CD1c-positive myeloid dendritic cell (primary cell): ENCODE results near the gene MAP3K1.
A peak's percentile ranks its signal among the peaks of the same experiment; 100 is the strongest.

Experiments used
- DNase-seq: peaks from one replicate; pipeline ENCODE4 v3.0.0-alpha.2; 2016; ENCODE audit errors: extremely low spot score

MAP3K1 gene

DNA sequence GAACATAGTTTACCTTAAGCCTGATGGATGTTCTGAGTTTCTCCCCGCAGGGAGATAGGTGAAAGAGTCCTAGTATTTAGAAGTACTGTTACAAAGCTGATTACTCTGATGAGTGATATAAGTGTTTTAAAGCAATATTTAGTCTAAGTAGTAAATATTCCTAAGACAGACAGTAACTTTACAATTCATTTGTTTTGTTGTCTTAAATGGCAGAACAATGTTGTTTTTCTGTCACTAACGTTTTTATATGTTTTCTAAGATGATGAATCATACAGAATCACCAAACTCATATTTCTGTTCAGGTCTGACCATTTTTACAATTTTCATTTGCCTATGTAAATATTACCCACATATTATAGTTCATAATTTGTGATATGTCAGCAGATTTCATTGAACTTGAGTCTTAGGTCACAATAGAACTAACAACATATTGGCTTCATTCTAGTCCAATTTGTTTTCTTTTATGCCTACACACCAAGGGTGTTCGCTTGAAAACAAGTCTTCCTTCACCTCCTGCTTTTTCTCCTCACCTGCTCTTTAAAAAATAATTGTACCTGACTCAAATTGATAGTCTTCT, 30.6 kb downstream of the MAP3K1 start:
- no peak for DNase-seq

DNA sequence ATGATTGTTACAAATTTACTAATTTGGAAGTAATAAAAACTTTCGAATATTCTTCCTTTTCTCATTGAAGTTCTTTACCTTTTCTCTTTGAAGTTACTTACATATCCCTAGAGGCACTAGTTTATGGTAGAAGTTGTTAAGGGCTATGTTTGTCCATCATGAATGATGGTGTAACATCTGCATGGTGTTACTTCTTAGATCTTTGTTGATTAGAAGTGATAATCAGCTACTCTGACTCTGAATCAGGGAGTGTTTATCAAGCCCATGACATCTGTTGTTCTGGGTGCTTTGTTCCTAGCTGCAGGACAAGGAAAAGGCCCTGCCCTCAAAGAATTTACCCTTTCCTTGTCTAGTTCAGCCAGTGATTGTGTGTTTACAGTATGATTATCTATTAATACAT, 32.9 kb downstream of the MAP3K1 start:
- DNase-seq = no peak

DNA sequence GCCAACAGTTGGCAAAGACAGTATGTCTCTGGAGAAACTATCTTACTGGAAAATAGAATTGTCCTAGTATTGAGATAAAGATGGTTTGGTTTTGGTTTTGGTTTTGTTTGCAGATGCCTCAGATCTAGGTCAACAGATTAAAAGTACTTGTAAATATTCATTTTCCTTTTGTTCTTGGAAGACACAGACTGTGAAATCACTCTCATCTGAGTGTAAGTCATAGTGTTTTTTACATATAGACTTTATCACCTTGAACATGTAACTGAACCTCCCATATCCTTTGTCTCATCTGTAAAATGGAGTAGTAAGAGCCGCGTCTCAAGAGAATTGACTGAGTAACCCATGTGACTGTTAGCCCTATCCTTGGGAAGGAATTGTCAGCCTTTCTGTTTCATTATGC, 34.3 kb downstream of the MAP3K1 start:
- DNase-seq = no peak

DNA sequence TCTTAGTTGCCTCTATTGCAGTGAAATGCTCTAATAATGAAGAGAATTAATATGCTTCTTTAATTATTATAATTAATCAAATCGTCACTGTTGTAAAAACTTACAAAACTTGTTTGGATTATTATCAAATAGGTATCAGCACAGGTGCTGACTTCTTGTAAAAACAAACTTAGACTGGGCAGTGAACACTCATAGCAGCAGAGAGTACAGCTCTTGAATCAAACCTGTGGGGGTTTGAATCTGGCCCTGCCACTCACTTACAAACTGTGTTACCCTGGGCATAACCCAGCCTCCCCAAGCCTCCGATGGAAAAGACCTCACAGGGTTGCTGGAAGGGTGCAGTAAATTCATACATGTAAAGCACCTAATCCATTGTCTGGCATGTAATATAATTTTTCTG, 35.1 kb downstream of the MAP3K1 start:
- no peak for DNase-seq

DNA sequence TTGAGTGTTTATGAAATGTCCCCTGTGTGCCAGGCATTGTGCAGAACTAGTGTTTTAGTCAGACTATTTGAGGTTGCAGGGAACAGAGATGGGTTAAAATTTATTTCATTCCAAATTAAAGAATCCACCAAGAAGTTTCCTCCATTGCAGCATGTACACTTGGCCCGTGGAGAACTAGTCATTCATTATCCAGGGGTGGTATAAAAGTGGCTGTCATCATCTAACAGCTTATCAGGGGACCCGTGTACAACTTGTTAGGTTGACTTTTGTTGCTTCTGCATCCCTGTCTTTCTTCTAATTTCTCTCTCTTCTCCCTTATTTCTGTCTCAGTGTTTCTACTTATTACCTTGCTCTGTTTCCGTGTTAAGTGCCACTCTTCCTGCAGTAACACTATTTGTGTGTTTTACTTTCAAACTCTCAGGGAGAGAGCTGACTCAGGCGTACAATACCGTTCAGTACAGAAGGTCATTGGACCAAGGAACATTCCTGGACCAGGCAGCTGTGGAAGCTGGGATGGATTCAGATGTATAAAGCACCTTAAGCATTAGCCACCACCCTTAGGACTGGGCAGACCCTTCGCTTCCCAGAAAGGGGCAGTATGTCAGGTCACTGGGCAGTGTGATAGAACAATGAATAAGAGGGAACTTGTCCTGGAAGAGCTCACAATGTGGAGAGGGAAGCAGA, 36.1 kb downstream of the MAP3K1 start:
- no peak for DNase-seq

DNA sequence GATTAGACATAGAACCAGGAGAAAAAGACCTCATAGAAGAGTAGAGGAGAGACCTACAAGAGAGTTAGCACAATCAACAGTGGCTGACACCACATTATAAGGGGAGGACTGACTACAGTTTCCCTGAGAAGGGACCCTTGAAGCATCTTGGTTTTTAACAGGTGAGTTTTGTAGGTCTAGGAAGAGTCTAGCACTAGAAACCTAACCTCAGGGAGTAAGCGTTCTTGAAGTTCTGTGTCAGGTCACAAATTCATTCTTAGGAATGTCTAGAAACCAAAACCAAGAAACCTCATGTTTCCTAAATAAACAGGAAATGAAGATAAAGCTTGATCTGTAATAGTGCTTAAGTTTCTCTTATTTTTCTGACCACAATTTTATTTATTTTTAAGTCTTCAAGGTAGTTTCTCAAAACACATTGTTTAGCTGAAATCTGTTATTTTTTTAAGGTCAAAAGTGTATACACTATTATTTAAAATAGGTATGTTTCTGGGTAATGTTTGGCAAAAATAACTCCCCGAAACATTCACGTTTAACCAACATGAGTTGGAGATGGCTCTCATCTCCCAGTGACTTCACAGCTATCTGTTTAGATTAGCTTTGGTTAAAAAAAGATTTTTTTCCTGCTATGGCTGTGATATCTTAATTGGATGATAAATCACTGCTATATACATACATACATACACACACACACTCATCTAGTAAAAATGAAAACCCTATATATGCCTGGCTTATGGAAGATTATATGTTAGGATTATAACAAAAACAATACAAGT, 37.1 kb downstream of the MAP3K1 start:
- no peak for DNase-seq

DNA sequence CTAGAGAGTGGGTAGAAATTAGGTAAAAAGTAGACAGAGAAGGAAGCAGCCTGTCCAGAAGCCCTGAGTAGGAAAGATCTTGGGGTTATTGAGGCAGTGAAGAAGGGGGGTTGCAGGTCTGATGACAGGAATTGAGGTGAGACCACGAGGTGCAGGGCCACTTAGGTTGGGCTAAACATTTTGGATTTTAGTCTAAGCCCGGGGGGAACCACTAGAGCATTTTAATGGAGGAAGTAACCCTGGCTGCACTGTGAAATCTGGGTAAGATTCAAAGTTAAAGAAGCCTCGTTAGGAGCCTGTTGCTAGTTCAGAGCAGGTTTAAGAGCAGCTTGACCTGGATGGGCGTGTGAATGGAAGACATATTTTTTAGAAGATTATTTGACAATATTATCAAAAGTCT, 38.3 kb downstream of the MAP3K1 start:
- DNase-seq = peak; percentile 27

DNA sequence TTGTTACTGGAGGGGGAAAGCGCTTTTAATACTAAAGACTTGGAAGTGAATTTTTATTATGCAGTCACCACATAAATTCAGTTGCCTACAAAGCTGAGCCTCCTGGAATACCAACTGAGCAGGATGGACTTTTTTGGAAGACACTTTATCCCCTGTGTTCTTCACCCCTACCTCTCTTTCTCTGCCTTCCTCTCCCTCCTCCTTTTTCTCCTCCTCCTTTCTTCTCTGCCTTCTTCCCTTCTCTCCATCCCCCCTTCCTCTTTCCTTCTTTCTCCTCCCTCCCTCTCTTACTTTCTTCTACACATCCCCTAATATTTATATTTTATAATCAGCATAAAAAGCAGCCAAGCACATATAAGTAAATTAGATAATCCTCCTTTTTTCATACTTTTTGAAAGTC, 39.6 kb downstream of the MAP3K1 start:
- no peak for DNase-seq

DNA sequence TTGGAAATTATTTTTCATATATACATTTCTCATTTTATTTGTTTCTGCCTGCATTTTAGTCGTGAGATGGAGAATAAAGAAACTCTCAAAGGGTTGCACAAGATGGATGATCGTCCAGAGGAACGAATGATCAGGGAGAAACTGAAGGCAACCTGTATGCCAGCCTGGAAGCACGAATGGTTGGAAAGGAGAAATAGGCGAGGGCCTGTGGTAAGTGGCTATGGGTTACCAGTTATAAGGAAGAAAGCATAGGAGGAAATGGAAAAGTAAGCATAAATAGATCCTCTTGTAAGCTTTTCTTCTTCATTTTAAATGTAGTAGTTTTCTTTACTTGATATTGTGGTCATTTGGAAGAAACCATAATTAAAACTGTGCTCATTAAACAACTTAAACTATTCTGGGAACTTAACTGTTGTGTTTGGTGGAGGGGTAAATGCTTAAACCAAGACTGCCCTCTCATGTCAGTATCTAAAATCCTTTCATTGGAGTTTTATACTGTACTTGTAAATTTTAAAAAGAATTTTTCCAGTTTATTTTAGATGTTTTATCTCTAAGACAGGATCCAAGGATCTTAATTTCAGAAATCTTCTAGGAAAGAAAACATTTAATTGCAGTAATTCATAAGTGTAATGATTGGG, 41.3 kb downstream of the MAP3K1 start:
- peak; percentile 45 for DNase-seq

DNA sequence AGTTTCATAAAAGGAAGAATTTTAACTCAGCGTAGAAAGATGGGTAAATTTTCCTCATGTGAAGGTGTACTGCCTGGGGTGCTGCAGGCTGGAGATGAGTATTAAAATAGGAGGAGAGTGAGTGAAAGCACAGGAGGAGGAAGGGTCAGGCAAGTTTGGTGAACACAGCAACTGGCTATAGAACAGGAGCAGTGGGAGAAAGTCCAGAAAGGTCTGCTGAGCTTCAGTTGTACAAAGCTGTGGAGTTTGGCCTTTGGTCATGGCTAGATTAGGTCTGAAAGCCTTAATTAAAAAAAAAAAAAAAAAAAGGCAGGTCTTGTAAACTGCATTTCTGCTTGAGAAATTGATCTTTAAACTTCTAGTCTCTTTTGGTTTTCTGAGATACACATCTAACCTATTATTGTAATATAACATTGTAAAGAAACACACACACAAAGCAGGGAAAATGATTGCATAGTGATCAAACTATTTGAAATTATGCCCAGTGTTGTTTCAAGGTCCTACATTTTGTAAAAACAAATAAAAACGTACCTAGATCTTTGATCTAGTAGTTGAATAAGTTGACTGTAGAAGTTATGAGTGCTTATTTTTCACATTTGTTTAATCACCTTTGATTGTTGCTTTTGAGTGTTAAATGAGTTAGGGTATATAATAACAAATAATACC, 43.6 kb downstream of the MAP3K1 start:
- DNase-seq = no peak

DNA sequence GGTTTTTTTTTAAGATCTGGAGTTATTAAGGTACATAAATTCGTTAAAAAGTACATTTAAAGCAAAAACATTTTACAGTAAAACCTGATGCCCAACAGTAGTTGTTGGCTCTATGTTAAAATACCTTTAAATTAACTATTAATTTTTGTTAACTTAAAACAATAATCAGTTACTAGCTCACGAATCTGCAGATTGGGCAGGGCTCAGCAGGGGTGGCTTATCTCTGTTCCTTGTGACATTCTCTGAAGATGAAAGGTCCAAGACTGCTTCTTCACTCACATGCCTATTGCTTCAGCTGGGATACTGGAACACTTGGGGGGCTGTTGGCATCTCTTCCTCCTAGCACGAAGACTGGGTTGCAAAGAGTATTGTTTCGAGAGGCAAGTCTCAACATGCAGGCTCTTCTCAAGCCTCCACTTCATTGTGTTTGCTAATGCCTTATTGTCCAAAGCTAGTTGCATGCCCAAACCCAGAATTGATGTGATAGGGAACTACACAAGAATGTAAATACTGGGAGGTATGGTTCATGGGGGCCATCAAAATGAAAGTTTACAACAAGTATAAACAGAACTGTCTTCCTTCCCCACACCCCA, 46.6 kb downstream of the MAP3K1 start:
- DNase-seq = no peak

DNA sequence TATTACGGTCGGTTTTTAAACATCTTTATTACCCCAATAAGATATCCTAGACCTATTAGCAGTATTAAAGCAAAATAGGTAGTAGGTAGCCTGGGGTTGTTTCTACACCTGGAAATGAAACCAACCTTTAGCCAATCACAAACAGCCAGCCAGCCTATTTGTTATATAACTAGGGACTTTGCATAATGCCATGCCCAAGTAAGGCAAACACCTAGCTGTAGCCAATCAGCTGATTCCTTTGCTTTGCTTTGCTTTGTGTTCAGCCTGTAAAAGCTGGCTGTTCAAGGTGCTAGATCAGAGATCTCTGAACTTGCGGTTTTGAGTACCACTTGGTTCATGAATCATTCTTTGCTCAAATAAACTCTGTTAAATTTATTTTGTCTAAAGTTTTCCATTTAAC, 47.6 kb downstream of the MAP3K1 start:
- no peak for DNase-seq

DNA sequence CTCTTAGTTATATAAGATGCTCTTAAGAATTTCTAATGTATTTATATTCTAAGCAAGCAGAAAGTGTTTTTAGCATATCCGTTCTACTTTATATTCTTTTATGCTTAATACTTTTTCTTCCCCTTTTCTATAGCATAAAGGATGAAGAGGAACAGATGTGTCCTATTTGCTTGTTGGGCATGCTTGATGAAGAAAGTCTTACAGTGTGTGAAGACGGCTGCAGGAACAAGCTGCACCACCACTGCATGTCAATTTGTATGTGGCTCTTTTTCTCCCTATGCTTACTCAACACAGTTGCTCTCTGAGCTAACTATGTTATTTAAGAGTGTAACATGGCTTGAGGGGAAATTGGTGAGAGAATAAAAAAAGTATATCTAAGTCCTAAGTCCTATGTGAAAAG, 56.4 kb downstream of the MAP3K1 start:
- no peak for DNase-seq

DNA sequence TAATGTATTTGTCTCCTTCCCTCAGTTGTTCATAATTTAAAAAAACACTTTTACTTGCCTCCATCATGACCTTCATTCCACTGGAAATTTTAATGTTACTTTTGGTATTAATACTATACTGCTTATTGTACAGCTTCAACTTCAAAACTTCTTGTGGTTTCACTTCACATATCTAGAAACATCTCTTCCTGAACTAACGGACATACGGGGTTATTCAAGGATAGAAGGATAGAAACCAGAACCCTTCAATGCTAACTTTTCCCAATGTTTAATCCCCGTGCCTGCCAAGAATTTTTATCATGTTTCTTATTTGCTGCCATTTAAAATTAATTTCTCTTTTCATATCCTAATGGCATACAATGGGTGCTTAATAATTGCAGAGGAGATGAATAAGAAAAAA, 57.7 kb downstream of the MAP3K1 start:
- DNase-seq = no peak

DNA sequence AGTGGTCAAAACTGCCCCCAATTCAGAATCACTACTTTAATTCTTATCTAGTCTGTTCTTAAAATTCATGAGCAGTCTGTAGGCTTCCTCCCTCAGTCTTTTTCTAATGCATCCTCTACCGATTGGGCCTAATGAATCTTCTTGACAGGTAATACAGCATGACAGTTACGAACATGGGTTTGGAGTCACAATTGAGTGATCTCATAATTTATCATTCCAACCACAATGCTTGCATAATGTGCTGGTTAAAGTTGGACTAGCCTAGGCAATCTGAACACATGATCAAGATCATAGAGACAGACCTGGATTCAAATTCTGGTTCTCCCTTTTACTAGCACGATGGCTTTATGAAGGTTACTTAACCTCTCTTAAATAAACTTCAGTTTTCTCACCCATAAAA, 61.0 kb downstream of the MAP3K1 start:
- no peak for DNase-seq

DNA sequence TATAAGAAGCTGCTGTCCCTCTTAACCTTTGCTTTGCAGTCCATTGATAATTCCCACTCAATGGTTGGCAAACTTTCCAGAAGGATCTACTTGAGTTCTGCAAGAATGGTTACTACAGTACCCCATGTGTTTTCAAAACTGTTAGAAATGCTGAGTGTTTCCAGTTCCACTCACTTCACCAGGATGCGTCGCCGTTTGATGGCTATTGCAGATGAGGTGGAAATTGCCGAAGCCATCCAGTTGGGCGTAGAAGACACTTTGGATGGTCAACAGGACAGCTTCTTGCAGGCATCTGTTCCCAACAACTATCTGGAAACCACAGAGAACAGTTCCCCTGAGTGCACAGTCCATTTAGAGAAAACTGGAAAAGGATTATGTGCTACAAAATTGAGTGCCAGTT, 66.2 kb downstream of the MAP3K1 start:
- no peak for DNase-seq

DNA sequence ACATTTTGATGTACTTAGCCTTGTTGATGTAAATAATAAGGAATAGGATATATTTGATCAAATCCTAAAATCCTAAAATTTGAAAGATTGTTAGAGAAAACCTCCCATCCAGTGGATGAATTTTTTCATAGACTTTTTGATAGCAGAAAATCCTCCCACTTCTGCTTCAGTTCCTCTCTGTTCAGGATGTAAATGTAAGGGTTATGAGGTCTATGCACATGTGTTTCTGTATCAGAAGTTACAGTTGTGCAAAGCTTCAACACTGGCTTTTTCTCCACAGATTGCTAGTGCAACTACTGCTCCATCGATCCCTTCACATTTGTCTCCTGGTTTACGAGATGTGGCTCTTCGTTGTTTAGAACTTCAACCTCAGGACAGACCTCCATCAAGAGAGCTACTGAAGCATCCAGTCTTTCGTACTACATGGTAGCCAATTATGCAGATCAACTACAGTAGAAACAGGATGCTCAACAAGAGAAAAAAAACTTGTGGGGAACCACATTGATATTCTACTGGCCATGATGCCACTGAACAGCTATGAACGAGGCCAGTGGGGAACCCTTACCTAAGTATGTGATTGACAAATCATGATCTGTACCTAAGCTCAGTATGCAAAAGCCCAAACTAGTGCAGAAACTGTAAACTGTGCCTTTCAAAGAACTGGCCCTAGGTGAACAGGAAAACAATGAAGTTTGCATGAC, 78.1 kb downstream of the MAP3K1 start:
- DNase-seq = no peak

DNA sequence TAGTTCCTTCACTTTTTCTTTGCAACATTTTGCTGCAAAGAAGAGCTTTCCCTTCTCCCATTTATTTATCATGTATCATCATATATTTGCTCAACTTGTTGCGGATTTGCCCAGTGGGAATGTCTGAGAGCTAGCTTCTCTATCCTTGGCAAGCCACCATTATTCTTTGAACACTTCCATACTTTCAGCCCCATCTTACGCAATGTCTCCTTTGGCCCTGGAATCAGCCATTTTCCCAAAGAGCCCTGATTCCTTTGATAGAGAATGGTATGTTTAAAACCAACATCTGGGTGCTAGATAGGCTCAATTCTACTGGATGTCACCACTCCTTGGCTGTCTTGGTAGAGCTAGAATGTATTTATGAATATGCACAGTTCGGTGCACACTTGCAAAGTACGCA, 81.4 kb downstream of the MAP3K1 start:
- no peak for DNase-seq

DNA sequence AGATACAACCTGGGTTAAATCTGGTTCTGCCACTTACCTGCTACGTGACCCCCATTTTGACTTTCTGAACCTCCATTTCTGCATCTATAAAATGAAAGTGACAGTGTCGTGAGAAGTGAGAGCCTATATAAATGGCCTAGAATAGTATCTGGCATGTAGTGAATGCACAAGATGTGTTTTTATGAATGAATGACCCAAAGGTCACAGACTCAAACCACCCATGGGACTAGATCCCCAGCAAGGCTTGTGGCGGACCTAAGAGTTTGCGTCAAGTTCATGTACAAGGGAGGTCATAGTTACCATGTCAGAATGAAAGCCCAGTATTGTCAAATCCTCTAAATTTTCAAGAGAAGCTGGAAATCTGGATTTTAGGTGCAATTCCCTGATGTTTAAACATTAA, 82.9 kb downstream of the MAP3K1 start:
- DNase-seq = no peak

DNA sequence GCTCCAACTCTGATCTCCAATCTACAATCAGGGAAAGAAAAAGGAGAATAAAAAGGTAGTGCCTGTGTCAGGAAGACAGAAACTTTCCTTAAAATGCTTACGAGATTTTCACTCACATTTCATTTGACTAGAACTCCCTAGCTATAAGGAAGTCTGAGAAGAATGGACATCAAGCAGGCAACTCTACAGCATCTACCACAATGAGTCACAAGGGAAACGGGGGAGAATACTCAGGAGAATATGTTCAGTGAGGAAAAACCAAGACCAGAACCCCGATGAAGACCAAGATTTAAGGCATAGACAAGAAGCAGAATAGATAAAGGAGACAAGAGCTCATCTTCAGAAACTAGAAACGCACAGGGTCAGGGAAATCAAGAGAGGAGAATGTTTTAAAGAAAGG, 85.0 kb downstream of the MAP3K1 start:
- DNase-seq = peak; percentile 25

DNA sequence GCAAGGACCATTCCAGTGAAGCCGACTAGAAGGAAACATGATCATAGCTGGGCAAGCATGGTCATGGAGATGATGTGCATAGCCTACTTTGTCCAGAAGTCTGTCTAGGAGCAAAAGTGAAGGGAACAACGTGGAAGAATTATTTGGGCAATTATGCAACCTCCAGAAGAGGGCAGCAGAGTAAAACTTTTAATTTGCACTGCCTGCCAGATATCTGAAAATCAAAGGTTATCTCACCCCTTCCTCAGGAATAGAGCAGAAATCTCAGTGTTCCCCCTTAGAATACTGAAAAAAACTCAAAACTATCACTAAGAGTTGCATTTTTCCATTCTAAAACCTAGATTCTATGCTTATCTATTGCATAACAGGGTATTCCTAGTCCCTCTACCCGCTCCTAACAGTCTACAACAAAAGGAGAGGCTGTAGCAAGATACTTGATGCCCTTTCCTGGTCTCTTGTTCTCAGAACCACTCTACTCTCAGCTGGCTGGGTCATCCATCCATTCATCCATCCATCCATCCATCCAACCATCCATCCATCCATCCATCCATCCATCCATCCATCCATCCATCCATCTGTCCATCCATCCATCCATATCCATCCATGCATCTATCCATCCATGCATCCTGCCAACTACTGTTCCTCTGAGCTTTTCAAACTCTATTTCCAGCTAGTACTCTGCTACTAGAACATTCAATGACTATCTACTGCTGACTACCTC, 85.7 kb downstream of the MAP3K1 start:
- peak; percentile 70 for DNase-seq
